ENCODE data around the gene OTUD7B.

The OTUD7B gene

DNA sequence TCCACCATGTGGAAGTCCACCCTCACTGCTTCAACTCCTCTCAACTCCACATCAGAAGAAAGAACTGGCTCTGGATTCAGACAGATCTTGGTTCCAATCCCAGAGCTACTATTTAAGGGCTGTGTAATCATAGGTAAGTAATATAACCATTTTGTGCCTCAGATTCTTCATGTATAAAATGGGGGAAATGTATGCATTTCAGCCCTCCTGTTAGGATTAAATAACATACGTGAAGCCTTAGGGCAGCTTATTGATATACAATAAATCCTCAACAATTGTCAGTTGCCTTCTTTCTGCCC is 23.3 kb downstream of the OTUD7B start:
- TF ChIP-seq, protein P1, sequence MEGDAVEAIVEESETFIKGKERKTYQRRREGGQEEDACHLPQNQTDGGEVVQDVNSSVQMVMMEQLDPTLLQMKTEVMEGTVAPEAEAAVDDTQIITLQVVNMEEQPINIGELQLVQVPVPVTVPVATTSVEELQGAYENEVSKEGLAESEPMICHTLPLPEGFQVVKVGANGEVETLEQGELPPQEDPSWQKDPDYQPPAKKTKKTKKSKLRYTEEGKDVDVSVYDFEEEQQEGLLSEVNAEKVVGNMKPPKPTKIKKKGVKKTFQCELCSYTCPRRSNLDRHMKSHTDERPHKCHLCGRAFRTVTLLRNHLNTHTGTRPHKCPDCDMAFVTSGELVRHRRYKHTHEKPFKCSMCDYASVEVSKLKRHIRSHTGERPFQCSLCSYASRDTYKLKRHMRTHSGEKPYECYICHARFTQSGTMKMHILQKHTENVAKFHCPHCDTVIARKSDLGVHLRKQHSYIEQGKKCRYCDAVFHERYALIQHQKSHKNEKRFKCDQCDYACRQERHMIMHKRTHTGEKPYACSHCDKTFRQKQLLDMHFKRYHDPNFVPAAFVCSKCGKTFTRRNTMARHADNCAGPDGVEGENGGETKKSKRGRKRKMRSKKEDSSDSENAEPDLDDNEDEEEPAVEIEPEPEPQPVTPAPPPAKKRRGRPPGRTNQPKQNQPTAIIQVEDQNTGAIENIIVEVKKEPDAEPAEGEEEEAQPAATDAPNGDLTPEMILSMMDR (IDR thresholded peaks at IDR 0.05; ENCODE audit: insufficient read depth, missing control alignments) = no peak
- DNase-seq (ENCODE audit: insufficient read length, low spot score) = no peak
- FAIRE-seq = no peak

DNA sequence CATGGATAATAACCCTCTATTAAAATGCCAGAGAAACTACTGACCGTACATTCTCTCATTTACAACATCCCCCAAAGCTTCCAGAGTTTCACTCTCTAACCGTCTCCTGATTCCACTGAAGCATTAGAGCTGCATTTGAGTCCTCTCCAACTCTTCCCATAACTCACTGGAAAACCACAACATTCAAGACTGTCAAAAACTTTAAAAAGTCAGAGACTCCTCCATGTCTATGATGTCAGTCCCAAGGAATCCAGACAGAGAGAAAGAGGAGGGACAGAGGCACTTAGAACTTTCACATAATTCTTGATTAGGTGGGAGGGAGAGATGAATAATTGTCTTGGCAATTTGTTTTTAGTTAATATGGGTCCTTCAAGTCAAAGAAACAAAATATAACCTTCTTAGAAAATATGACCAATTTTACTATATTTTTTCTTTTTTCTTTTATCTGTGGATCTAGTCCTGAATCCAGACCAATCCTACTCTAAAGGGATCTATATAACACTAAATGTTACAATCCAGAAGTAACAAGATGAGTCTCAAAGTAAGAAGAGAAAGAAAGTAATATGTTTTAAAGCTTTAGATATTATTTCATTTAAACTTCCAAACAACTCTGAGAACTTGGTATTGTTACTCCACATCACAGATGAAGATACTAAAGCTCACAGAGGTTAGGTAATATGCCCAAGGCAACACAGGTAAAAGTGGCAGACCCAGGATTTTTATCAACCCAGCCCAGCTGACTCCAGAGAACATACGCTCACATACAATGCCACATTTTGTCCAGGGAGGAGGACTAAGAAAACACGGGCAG is 23.8 kb downstream of the OTUD7B start:
- no peak for FAIRE-seq
- TF ChIP-seq, protein P1 (IDR thresholded peaks at IDR 0.05; ENCODE audit: insufficient read depth, missing control alignments) = no peak

DNA sequence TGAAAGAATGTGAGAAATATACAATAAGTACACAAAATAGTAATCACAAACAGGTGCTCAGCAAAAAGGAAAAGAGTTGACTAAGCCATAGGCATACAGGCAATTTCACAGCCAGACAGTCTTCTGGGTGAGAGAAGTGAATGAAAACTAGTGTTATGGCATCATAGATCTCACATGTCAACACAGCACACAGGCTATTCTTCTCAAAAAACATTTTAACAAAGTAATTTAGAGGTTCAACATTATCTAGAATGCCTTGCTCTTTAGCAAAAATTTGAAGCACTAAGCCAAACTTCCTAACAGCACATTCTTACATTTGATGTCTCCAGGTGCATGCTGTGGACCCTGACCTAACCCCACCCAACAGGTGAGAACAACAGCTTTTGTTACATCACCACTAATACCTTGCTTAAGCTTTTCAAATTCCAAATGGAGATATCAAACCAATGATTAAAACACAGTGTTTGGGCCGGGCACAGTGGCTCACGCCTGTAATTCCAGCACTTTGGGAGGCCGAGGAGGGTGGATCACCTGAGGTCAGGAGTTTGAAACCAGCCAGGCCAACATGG is 30.5 kb downstream of the OTUD7B start:
- TF ChIP-seq, protein P1 (IDR thresholded peaks at IDR 0.05; ENCODE audit: insufficient read depth, missing control alignments) = no peak
- FAIRE-seq (no peak), DNase-seq (ENCODE audit: insufficient read length, low spot score) (no peak)

More for the DNA sequence above, 23.8 kb downstream of the OTUD7B start:
- DNase-seq (ENCODE audit: insufficient read length, low spot score) = no peak

DNA sequence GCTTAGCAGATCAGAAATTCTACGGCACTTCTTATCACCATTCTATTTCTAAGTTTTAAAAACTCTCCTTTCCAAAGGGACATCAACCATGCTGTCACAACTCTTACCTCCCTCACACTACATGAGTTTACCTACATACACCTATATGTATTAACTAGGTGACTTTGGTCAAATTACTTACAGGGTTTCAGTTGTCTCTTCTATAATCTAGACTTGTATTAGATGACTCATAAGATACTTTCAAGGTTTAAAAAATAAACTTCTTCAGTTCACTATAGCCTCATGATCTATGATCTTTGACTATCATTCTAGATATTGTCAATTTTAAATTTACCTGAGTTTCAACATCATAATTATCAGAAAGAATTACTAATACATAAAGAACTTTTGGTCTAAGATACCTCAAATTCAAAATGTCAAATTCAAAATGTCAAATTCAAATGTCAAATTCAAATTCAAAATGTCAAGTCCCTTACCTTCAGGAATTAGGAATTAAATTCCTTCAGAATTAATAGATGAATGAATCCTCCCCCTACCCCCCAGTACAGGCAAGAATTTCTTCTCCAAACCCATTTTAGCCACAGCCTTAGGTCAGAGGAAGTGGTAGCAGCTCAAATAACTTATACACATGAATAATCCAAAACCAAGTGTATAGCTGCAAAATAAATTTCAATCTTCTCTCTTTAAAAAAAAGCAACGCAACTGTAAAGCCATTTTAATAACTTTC is 31.1 kb downstream of the OTUD7B start:
- TF ChIP-seq, protein P1 (IDR thresholded peaks at IDR 0.05; ENCODE audit: insufficient read depth, missing control alignments) = no peak
- no peak for DNase-seq (ENCODE audit: insufficient read length, low spot score)
- peak; percentile 55 for FAIRE-seq

DNA sequence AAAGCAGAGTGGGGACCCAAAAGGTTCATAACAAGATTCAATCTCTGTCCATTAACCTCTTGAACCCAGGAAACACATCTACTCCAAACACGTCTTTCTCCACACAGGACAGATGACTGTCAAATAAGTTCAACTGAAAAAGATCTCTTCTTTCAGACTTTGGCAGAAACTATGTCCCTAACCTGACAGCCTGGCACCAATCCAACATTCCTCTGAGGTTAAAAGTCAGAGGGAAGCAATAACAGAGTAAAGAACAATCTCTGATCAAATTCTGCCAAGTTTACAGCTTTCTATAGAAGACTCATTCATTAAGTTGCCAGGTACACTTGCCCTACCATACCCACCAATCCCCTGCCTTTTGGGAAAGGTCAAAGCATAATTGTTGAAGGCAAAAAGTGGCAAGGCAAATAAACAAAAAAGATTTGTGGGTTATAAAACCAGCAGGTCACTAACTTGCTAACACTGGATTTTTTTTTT is 31.9 kb downstream of the OTUD7B start:
- no peak for DNase-seq (ENCODE audit: insufficient read length, low spot score)
- no peak for FAIRE-seq
- TF ChIP-seq, protein P1 (IDR thresholded peaks at IDR 0.05; ENCODE audit: insufficient read depth, missing control alignments) = no peak

DNA sequence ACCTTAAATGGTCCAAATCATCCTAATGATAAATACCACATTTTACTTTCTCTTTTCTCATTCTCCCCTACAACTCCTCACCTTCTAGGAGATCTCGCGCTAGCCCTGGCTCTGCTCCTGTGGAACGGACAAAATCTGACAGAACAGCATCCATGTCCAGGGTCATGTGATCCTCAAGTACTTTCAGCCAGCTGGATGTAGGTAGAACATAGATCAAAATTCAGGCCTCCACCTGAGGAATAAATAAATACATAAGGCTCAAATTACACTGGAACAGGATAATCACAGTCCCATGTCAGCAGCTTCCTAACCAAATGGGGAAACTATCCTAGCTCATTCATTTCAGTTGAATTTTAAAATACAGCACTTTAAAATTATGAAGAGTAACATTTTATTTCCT is 33.2 kb downstream of the OTUD7B start:
- no peak for FAIRE-seq
- TF ChIP-seq, protein P1 (IDR thresholded peaks at IDR 0.05; ENCODE audit: insufficient read depth, missing control alignments) = no peak
- DNase-seq (ENCODE audit: insufficient read length, low spot score) = no peak
